Hepatocyte (in vitro differentiated cells): ENCODE measurements around the gene GOLGA2. TPM values are rescaled to one million over a fixed set of nuclear protein-coding genes. Genes with fewer than 3 reads are reported as not detected.
A peak's percentile ranks its signal among the peaks of the same experiment; 100 is the strongest.

Experiments used
- DNase-seq: peaks from one replicate; pipeline ENCODE4 v3.0.0-alpha.2; 2016; ENCODE audit warnings: low spot score
- H2AFZ ChIP-seq: fragments of 200-600 bp; sonication (generic); 2 replicates; pipeline ENCODE4 v1.6.0; 2016; ENCODE audit warnings: antibody characterized with exemption, mild to moderate bottlenecking
- H3K27ac ChIP-seq: fragments of 200-600 bp; sonication (generic); 2 replicates; pipeline ENCODE4 v1.5.1; 2016; ENCODE audit warnings: mild to moderate bottlenecking
- H3K27me3 ChIP-seq: fragments of 200-600 bp; sonication (generic); 2 replicates; pipeline ENCODE4 v1.6.1; 2016
- H3K36me3 ChIP-seq: fragments of 200-600 bp; sonication (generic); replicated peaks from 2 replicates; pipeline ENCODE4 v1.5.1; 2016; ENCODE audit warnings: low read depth; ENCODE audit not compliant: insufficient read depth
- H3K4me1 ChIP-seq: fragments of 200-600 bp; sonication (generic); 2 replicates; pipeline ENCODE4 v1.5.1; 2016; ENCODE audit warnings: mild to moderate bottlenecking, moderate library complexity; ENCODE audit not compliant: insufficient read depth
- H3K4me2 ChIP-seq: fragments of 200-600 bp; sonication (generic); 2 replicates; pipeline ENCODE4 v1.6.0; 2016
- H3K4me3 ChIP-seq: fragments of 200-600 bp; sonication (generic); 2 replicates; pipeline ENCODE4 v1.5.1; 2016; ENCODE audit warnings: mild to moderate bottlenecking
- H3K79me2 ChIP-seq: fragments of 200-600 bp; sonication (generic); 2 replicates; pipeline ENCODE4 v1.6.0; 2017; ENCODE audit warnings: mild to moderate bottlenecking
- H3K9me2 ChIP-seq: fragments of 200-600 bp; sonication (generic); replicated peaks from 2 replicates; pipeline ENCODE4 v1.6.0; 2017; ENCODE audit warnings: mild to moderate bottlenecking; ENCODE audit not compliant: insufficient read depth
- H3K9me3 ChIP-seq: fragments of 200-600 bp; sonication (generic); 2 replicates; pipeline ENCODE4 v1.5.1; 2016; ENCODE audit warnings: low read depth, mild to moderate bottlenecking
- H4K20me1 ChIP-seq: fragments of 200-600 bp; sonication (generic); 2 replicates; pipeline ENCODE4 v1.6.0; 2016; ENCODE audit warnings: mild to moderate bottlenecking; ENCODE audit not compliant: insufficient read depth, poor library complexity, severe bottlenecking
- EZH2 ChIP-seq: fragments of 200-600 bp; sonication (generic); IDR thresholded peaks from 2 replicates; pipeline ENCODE4 v1.6.1; 2016; ENCODE audit warnings: antibody characterized with exemption, mild to moderate bottlenecking, borderline replicate concordance
- EZH2phosphoT487 ChIP-seq: fragments of 200-600 bp; sonication (generic); IDR thresholded peaks from one replicate; pipeline ENCODE4 v1.6.1; 2018; ENCODE audit warnings: antibody characterized with exemption, mild to moderate bottlenecking, low read depth, moderate library complexity; ENCODE audit not compliant: unreplicated experiment, severe bottlenecking
- WGBS: methylation state at CpG from one replicate; pipeline ENCODE4 v1.1.6; 2016; ENCODE audit warnings: low lambda C conversion rate; ENCODE audit errors: missing lambda C conversion rate; 5-methylcytosine and 5-hydroxymethylcytosine counted together
- polyA plus RNA-seq: library from polyadenylated mRNA; unstranded; fragments of >200 nt; fragmentation: Nextera tagmentation; extraction: Ambion mirVana; gene quantifications from 2 replicates; pipeline ENCODE4 v1.2.1, GENCODE V29; 2016
- total RNA-seq: library from RNA; depleted of rRNA; stranded (reverse); fragments of >200 nt; gene quantifications from 2 replicates; pipeline ENCODE4 v1.2.3, GENCODE V29; 2014
- TF ChIP-seq, protein P1 (sequence below): fragments of 200-600 bp; sonication (generic); IDR thresholded peaks from 2 replicates; pipeline ENCODE4 v1.5.1; 2016; ENCODE audit warnings: antibody characterized with exemption, mild to moderate bottlenecking; ENCODE audit not compliant: poor library complexity

GOLGA2 gene
- total and polyA plus RNA-seq, 2 experiments from 2014 or later: 37.6 to 79.9 TPM

DNA sequence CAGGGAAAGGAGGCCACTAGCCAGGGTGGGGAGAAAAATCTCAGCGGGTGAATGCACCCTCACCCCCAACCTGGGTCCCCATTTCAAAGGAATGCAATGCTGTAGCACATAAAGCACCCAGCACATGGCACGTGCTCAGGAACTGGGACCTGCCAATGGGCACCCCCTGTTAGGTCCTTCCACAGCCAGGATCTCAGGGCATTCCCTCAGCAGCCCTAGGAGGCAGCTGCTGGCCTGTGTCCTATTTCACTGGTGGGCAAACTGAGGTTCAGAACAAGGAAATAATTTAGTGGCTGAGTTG lies 63.9 kb downstream of the GOLGA2 start:
- no peaks in the 10 kb centered on the region for H3K79me2 ChIP-seq
- peak overlapping the region; percentile 44 for H3K4me2 ChIP-seq
- no peak overlapping the region for H3K27ac ChIP-seq
- no peaks in the 10 kb centered on the region for H4K20me1 ChIP-seq
- no peak for TF ChIP-seq EZH2phosphoT487
- TF ChIP-seq EZH2: no peak
- TF ChIP-seq, protein P1, sequence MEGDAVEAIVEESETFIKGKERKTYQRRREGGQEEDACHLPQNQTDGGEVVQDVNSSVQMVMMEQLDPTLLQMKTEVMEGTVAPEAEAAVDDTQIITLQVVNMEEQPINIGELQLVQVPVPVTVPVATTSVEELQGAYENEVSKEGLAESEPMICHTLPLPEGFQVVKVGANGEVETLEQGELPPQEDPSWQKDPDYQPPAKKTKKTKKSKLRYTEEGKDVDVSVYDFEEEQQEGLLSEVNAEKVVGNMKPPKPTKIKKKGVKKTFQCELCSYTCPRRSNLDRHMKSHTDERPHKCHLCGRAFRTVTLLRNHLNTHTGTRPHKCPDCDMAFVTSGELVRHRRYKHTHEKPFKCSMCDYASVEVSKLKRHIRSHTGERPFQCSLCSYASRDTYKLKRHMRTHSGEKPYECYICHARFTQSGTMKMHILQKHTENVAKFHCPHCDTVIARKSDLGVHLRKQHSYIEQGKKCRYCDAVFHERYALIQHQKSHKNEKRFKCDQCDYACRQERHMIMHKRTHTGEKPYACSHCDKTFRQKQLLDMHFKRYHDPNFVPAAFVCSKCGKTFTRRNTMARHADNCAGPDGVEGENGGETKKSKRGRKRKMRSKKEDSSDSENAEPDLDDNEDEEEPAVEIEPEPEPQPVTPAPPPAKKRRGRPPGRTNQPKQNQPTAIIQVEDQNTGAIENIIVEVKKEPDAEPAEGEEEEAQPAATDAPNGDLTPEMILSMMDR: no peak
- 91% methylated on average over 2 of the region's 2 CpGs for WGBS
- no peak overlapping the region for H3K4me3 ChIP-seq
- no peaks in the 10 kb centered on the region for H3K27me3 ChIP-seq
- H3K4me1 ChIP-seq: peaks cover 18% of the 10 kb centered on the region
- no peak for DNase-seq
- no peaks in the 10 kb centered on the region for H3K9me3 ChIP-seq
- H3K9me2 ChIP-seq: no peaks in the 10 kb centered on the region
- H2AFZ ChIP-seq: no peak overlapping the region
- no peaks in the 10 kb centered on the region for H3K36me3 ChIP-seq

DNA sequence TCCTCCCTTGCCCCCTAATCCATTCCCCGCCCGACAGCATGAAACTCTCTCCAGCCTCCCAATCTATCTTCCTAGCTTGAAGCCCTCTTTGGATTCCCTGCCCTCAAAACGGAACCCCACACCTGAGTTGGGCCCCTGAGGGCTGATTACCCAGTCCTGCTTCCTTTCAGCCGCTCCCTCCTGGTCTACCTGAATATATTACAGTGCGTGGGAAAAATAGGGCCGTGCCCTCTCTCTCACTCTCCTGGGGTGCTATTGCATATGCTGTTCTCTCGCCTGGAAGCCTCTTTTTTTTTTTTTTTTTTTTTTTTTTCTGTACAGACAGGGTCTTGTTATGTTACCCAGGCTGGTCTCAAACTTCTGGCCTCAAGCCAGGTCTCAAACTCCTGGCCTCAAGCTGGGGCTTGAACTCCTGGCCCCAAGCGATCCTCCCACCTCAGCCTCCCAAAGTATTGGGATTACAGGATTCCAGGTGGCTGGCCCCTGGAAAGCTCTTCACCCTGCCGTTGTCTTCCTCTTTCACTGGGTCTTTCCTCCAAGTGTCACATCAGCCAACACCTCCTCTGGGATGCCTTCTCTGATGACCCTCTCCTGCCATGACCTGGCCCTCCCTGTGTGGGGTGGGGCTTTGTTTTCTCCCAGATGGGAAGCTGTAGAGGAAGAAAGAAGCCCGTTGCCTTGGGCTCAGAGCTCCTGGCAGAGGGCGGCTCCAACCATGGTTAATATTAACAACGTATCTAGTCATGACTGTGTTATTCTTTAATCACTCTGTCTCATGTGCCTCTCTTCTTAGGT lies 64.4 kb downstream of the GOLGA2 start:
- Histone ChIP-seq H3K27ac (no peak overlapping the region), H3K79me2 (no peaks in the 10 kb centered on the region), H4K20me1 (no peaks in the 10 kb centered on the region), H3K36me3 (no peaks in the 10 kb centered on the region), H3K9me3 (no peaks in the 10 kb centered on the region), H3K4me3 (no peak overlapping the region), H3K9me2 (no peaks in the 10 kb centered on the region), H2AFZ (no peak overlapping the region), H3K4me2 (peak overlapping the region; percentile 44), H3K27me3 (no peaks in the 10 kb centered on the region), H3K4me1 (peaks cover 22% of the 10 kb centered on the region)
- 72% methylated on average over 12 of the region's 12 CpGs for WGBS
- TF ChIP-seq EZH2phosphoT487 (no peak), EZH2 (no peak)
- TF ChIP-seq, protein P1: no peak
- no peak for DNase-seq

DNA sequence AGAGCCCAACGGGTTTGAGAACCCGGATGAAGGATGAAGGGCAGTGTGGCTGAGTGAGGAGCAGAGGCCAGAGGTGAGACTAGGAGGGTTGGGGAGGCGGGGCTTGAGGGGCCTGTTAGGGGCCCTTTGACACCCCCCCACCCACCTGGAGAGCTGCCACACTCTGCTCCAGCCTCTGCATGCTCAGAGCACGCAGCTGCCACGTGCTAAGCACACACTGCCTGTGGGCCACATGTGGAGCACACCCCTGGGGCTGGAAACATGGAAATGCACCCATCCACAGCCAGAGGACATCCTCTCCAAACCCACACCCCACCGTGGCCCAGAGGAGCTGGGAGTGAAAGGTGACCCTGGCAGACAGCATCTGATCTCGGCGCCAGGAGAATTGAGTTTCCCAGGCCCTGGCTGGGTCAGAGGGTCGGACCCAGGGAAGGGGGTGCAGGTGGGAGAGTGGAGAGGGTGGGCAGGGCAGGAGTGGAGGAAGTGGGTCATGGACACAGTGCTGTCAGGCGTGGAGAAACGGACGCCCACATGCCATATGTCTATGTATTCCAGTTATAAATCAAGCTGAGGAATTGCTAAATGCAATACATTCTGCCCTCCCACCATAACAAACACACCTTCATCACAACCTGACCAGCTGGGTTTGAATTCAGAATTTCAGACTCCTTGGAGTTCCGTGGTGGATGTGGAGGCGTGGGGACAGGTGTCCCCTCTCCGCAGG lies 66.7 kb downstream of the GOLGA2 start:
- Histone ChIP-seq H4K20me1 (no peaks in the 10 kb centered on the region), H3K4me2 (no peak overlapping the region), H3K27me3 (no peaks in the 10 kb centered on the region), H3K36me3 (no peaks in the 10 kb centered on the region), H3K9me2 (no peaks in the 10 kb centered on the region), H3K4me3 (no peak overlapping the region), H3K9me3 (no peaks in the 10 kb centered on the region), H3K4me1 (peaks cover 14% of the 10 kb centered on the region), H3K27ac (no peak overlapping the region), H2AFZ (no peak overlapping the region), H3K79me2 (peaks cover 13% of the 10 kb centered on the region)
- WGBS: 94% methylated on average over 15 of the region's 15 CpGs
- TF ChIP-seq EZH2 (no peak), EZH2phosphoT487 (no peak)
- TF ChIP-seq, protein P1: no peak
- DNase-seq: peak; percentile 3
